Left lobe of liver (tissue), 2 donors: ENCODE data around the gene GNAO1. TPM values are rescaled to one million over a fixed set of nuclear protein-coding genes. Genes with fewer than 3 reads are reported as not detected.

Experiments used
- ATAC-seq: fragments of 200-7000 bp; cut with Tn5 transposase; one replicate; pipeline ENCODE4 v1.9.1; 2020; ENCODE audit warnings: mild to moderate bottlenecking, moderate library complexity
- DNase-seq: peaks from one replicate; pipeline ENCODE4 v3.0.0-alpha.2; 2020; ENCODE audit warnings: low spot score
- total RNA-seq: library from RNA; stranded (reverse); gene quantifications from one replicate; pipeline ENCODE4 v1.2.1, GENCODE V29; 2021
- donor health status: DM: no; HTN: no; CAD: no; lungs with moderate emphysema.
- donor health status: DM: no; HTN: yes; CAD: no.

The GNAO1 gene
- total RNA-seq, 1 donor from 2014 or later, result 24.4 TPM

DNA sequence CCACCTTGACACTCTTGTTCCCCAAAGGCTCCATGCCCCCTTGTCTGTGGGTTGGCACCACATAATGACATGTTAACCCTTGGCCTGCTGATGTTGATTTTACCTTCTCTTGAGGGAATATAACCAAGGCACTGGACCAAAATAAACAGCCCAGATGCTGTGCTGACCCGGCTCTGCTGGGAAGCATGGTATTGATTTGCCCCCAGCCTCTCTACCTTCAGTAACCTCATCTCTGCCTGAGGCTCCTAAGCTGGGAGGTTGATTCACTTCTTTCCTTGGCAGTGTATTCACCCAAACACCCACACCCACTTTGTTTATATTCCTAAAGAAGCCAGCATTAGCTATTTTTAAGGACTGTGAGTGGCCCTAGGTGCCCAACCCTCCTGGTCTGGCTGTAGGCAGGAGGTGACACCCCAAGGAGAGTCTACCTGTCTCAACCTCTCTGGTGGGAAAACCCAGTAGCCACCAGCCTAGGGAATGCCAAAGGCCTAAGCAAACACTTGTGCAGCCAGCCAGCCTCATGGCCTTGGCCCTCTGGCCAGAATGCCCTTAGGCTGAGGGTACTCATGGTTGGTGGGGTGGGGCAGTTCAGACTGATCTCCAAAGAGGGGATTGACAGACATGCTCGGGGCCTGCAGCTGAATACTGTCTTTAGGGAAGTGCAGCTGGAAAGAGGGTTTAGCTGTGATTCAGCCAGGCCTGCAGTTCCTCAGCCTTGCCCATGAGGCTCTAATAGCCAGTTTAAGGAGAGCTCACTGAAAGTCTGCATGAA, 42.7 kb downstream of the GNAO1 start:
- peak; percentile 75 for ATAC-seq

DNA sequence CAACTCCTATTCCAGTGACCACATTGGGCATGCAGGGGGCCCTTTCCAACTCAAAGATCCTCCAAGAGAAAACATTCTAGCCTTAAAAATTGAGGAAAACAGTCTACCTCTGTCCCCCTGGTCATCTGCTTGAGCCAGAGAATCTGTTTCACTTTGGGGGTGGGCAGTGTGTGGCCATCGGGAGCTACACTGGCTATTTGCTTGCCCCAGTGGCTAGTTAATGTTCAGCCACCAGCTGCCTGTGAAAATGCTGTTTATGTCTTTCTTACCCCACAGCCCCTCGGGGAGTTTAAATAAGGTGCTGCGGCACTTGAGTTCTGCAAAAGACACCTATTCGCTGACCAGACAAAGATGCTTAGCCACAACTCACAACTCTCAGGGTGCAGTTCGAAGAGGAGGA, 43.4 kb downstream of the GNAO1 start:
- DNase-seq (peak; percentile 66), ATAC-seq (peak; percentile 70)

More for the DNA sequence above, 42.7 kb downstream of the GNAO1 start:
- peak; percentile 79 for DNase-seq

DNA sequence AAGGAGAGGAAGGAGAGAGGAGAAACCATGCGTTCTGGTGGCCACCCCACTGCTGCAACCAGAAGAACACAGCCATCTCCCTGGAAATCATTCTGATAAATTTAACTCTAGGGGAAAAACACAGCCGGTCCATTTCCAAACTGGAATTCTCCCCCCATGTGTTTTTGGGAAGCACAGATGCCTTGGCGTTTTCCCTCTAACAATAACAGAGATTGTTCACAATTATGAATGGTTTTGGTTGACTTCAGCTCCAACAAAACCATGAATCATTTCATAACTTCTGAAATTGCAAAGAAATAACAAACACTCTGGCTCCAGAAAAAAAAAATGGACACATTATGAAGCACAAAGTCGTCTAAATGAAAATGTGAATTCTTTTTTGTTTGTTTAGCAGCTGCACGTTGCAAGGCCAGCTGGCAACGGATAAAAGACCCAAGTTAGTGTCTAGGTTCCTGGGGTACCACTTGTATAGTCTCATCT, 46.2 kb downstream of the GNAO1 start:
- ATAC-seq, result no peak
- no peak for DNase-seq

DNA sequence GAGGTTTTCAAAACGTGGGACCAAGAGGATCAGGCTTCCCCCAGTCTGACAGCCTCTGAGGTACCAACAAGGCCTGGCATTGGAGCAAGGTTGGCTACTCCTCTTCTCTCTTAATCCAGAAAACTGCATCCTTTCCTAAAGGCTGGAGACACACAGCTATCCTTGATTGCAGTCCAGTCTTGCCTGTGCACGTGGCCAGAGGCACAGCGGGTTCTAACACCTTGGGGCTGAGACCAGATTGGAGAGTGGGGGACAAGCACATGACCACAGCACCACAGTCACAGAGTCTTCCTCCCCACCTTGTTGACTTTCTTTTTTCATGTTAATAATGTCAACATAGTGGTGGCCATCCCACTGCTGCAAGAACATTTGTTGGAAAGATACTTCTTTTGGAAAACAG, 46.9 kb downstream of the GNAO1 start:
- DNase-seq (no peak), ATAC-seq (no peak)

DNA sequence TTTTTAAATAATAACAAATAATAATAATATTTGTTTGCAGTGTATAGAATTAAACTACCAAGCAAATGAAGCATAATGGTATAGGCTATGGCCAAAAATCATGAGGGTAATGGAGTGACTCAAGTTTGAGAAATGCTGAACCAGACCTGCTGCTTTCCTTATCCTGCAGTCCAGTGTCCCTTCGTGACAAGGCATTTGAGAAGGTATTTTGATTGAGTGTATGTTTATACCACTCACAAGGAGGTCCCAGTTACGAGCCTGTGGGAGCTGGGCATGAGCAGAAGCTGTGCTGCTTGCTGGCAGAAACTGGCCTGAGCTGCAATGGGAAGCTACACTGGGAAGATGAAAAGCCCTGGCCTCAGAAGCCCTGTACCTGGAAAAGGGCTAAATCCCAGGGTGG, 50.3 kb downstream of the GNAO1 start:
- ATAC-seq (no peak), DNase-seq (no peak)

DNA sequence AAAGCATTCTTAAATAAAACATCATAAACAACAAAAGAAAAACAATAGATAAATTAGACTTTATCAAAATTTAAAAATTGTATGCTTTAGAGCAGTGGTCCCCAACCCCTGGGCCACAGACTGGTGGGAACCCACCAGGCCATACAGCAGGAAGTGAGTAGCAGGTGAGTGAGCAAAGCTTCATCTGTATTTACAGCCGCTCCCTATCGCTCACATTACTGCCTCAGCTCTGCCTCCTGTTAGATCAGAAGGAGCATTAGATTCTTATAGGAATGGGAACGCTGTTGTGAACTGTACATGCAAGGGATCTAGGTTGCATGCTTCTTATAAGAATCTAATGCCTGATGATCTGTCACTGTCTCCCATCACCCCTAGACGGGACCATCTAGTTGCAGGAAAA, 51.5 kb downstream of the GNAO1 start:
- no peak for ATAC-seq

DNA sequence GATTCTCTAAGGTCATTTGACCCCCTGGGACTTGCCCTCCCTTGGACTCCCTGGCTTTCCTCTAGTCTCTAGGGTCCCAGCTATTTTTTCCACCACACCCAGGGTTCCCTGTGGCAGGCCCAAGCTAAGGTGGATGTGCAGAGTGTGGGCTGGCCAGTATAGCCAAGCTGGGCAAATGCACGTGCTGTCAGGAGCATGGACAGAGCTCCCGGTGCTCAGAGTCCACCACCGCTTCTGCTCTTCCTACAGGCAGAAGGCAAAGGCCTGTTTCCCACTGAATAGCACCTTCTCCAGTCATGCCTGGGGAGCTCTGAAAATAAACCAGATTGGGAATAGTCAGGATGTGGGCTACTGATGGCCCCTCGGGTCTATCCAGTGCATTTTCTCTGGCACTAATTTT, 53.3 kb downstream of the GNAO1 start:
- ATAC-seq (peak; percentile 62), DNase-seq (no peak)

More for the DNA sequence above, 51.5 kb downstream of the GNAO1 start:
- no peak for DNase-seq

DNA sequence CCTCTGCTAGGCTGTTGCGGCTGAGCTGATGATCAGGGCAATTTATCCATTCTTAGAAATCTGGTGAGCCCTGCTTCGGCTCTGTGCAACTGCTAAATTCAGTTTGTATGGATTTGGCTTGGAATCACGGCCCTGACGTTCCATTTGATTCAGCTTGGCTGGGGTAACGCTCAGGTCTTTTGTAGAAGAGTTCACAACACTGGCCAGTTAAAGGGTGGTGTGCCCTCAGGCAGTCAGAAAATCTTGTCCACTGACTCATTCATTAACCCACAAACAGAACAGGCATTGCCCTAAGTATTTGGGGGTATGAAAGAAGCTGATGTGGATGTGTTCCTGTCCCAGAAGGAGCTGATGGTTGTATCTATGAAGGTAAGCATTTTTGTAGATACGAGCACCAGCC, 53.9 kb downstream of the GNAO1 start:
- DNase-seq, result no peak
- no peak for ATAC-seq

DNA sequence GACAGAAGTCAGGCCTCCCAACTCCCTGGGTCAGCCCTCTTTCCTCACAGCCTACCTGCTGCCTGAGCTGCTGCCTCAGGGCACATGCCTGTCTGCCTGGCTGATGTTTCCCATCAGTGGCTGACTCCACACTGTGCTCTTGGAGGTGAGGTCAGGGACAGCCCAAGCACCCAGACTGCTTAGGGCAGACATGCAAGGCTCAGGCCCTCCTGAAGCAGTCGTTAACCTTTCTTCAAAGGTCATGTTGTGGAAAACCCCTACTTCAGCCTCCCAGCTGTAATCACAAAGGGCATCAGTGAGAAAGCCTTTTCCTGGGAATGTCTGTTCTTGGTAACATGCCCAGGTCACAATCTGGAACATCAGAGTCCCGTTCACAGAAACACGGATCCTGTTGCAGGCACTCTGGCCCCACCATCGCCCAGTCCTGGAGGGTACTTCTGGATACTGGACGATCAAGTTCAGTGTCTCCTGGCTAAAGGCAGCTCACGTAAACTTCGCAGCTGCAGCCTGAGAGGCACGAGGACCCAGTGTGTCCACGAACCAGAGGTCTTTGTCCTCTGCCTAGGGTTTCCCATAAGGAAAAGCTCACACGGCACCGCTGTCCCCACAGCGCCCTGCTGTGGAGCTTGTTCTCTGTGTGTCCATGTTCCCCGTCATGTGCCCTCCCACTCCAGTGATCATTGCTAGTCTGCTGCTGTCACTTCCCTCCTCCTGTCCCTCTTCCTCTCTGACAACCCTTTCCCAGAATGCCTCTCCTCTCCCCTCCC, 54.9 kb downstream of the GNAO1 start:
- peak; percentile 91 for ATAC-seq

DNA sequence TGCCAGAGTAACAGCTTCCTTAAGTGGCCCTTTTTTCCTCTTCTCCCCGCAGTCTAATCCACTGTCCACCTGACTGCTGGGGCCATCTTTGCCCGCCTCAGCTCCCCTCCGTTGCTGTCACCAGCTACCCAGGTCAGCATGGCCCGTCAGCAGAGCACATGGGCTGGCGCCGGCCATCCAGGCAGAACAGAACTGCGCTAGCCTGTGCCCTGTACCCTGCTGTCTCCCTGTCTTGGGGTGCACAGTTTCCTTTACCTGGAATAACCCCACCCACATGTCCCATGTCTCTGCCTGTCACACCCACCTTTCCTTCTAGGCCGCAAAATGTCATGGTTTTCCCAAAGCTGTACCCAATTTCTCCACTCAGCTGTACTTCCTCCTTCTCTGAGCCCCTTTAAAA, 55.7 kb downstream of the GNAO1 start:
- DNase-seq (no peak), ATAC-seq (no peak)

More for the DNA sequence above, 54.9 kb downstream of the GNAO1 start:
- peak; percentile 77 for DNase-seq

DNA sequence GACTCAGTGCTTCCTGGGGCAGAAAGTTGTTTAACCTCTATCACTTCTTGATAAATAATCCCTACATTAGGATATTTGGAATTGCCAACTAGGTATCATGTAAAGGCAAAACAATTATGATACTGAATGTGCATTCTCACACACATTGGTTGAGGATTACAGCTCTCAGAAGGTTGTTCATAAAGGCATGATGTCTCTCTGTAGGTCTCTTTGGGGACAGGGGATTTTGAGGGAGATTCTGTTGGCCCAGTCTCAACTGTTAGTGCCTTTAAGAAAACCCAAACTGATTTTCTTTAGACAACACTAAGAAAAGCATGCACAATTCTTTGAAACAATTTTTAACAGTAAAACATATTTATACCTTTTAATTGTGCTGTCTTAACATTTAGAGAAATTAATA, 56.5 kb downstream of the GNAO1 start:
- DNase-seq, result no peak
- ATAC-seq, result no peak

DNA sequence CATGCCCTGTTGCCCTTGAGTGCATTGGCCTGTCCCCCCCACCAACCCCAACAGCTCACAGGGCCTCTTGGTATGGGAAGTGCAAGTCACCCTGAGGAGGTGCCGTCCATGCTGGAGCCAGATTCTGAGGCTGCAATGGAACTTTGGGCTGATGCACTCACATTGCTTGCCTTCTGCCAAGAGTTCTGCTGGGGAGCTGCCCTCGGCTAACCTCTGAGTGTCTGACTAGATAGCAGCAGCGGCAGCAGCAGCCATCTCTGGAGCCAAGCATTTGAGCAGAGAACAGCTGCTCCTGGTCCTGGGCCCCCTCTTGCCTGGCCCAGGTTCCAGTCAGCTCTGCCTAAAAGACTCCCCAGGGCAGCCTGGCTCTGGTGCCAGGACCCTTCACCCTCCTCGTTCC, 61.5 kb downstream of the GNAO1 start:
- ATAC-seq, result peak; percentile 83
- peak; percentile 62 for DNase-seq

DNA sequence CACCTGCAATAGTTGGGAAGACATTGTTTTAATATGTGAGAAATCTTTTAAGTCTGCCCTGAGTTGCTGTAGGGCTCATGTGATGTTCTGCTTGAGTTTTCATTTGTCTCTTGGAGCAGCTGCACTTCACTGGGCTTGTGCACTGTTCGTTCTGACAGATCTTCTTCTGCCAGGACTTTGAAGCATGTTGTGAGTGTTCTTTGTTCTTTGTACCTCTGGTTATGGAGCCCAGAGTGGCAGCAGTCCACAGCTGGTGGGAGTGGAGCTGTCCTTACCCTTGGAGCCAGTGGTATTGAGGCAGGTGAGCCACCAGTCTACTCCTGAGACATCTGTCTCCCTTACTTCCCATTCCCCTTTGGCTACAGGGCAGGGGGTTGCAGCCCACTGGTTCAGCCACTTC, 64.6 kb downstream of the GNAO1 start:
- ATAC-seq (peak; percentile 79), DNase-seq (peak; percentile 69)

DNA sequence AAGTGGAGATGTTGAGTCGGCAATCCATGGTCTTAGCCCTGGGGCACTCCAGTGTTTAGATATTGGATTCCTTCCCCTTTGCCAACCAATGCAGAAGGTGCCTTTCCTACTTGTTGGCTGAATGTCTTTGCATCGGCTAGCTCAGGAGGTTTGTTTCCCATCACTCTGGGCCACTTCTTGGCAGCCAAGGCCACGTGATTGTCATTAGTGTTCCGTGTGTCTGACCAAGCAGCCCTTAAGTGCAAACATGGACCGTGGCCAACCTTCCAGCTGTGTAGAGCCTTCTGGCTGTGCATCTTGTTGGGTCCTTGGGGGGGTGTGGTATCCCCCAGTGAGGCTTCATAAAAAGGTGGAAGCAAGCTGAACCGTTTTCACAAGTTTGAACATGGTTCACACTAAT, 66.0 kb downstream of the GNAO1 start:
- ATAC-seq, result no peak
- no peak for DNase-seq

DNA sequence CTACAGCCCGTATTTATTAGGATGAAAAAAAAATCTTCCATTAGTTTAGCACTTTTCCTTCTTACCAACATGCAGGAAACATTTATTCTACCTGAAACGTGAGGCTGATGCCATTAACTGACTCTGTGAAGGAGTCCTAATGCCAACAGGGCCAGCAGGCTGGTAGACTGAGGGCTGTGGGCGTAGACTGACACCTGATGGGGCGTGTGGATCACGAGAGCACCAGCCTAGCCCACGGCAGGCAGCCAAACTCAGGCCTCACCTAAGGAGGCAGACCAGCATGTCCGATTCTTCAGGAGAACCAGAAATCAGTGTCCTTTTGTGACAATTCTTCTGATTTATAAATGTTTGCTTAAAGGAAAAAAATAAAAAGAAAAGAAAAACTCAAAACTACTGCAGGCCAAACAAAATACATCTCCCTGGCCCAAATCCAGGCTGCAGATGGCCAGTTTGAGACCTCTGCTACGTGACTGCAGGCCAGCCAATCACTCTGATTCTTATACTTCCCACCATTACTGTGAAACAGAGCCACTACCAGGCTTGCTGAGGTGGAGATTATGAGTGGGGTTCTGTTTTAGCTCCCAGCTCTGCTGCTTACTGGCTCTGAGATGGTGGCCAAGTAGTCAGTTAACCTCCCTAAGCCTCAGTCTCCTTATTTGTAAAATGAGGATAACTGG, 66.5 kb downstream of the GNAO1 start:
- DNase-seq, result no peak
- ATAC-seq, result no peak

DNA sequence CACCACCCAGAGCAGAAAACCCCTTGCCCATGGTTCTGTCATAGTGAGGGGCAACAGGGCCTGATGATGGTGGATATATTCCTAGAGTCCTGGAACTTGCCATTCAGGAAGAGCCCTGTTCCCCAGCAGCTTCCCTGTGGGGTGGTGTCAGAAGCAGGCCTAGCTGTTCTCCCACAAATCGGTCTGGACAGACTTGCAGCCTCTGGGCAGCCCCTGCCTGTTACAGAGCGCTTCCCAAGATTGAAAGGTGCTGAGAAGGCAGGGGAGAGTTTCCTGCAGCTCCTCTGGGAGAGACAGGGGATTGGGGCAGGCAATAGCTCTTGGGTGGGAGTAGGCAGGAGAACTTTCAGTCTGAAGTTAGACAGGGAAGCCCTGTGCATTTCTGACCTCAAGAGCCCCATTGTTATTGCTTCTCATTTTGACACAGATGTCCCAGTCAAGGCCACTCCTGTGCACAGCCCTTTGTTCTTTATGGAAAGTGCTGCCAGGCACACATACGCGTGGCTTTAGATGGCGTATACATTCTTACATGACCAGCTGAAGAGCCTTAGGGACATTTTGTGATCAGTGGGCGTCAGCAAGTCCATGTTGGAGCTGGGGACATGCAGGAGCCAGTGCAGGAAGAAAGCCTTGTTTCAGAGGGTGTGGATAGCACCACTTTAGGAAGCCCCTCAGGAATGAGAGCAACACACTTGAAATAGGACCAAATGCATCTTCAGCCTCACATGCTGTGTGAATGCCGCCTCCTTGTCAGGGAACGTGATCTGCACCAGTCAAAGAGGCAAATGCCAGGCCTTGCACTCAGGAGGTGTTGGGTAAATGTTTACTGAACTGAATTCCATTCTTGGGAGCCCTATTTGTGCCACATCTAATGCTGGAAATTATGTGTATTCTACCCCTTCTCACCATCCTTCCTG, 67.5 kb downstream of the GNAO1 start:
- peak; percentile 7 for ATAC-seq

DNA sequence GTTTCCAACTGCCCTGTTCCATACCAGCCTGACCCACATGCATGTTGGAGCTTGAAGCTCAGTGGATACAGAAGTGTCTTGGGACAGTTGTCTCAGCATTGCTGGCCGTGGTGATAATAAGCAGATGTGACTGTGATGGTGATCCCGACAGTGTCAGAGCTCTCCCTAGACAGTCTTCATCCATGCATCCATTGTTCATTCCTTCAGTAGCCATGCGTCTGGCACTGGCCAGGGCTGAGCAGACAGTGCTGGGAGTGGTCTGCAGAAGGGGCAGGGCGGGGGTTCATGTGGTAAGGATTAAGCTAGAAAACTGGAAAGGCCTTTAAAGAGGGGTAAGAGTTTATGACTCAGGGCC, 68.1 kb downstream of the GNAO1 start:
- ATAC-seq, result no peak
- DNase-seq, result no peak

More for the DNA sequence above, 67.5 kb downstream of the GNAO1 start:
- no peak for DNase-seq

DNA sequence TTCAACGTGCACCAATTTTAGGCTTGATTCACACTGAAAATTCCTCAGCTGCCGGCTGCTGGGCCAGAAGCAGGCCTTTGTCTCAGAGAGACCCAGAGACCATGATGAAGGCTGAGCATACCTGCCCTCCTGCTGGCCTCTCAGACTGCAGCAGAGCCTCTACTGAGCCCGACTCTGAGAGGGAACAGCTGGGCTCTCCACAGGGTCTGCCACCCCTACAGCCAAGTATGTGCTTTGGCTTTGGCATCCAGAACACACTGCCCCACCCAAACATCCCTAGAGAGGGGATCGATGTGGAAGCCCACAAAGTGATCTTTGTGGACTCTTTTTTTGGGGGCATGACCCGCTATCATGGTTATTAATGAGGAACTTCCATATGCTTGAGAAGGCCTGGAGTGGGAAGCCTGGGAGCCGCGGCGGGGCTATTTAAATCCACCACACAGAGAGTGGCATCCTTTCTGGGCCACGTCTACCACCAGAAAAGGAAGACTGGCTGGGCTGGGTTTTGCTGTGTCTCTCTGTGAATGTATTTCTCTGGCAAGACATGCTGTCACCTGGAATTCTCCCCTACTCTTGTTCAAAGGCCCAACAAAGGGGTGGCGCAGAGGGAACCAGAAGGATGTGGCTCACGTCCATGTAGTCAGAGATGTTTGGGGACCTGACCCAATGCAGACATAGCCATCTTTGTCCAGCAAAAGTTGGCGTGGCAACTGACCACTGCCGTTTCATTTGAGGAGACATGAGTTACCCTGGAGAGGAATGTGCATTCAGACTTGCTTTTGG, 69.3 kb downstream of the GNAO1 start:
- ATAC-seq, result no peak
- DNase-seq, result no peak

DNA sequence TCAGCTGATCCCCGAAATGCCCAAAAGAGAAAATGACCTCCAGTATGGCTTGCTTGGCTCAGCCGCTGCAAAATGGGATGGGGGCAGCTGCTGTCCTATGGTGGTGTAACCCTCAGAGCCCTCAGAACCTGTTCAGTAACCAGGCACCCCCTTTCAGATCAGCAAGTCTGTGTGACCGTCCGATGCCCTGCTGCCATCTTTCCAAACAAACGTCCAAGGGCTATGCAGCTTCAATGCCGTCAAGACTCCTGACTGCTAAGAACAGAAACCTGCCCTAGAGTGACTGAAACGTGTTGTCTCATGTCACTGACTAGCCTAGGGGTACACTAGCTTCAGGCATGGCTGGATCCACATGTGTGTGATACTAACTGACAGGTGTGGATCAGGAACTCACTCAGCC, 70.4 kb downstream of the GNAO1 start:
- ATAC-seq (no peak), DNase-seq (no peak)

DNA sequence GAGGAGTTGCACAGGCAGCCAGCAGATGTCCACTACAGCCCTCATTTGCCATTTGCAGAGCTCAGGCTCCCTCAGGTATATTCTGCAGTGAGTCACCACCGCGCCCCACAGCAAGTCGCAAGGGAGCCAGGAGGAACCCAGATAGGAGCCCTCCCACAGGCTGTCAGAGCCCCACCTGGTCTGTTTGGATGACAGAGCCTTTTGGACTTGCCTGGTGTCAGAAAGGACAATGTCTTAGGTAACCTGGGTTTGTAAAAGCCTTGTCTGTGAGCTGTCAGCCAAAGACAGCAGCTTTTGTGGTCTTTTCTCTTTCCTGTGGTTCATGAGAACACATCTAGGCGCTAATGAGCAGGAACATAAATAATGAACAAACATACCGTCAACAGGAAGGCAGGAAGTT, 70.9 kb downstream of the GNAO1 start:
- peak; percentile 5 for ATAC-seq
- no peak for DNase-seq
